DOHH2 (cell line): Measurements from ENCODE around the gene PANX2.

Experiments
- H3F3A ChIP-seq: fragments of 200-600 bp; sonication (generic), shearing (Covaris generic); 2 replicates; pipeline ENCODE4 v1.6.0; 2016; ENCODE audit warnings: antibody characterized with exemption, mild to moderate bottlenecking; ENCODE audit not compliant: control insufficient read depth, insufficient read depth
- H3K27ac ChIP-seq: fragments of 200-600 bp; sonication (generic); 2 replicates; pipeline ENCODE4 v1.5.1; 2014; ENCODE audit warnings: low read depth, mild to moderate bottlenecking, low read length, moderate library complexity
- H3K27me3 ChIP-seq: fragments of 200-600 bp; sonication (generic); 2 replicates; pipeline ENCODE4 v1.6.1; 2014; ENCODE audit warnings: mild to moderate bottlenecking, low read length, mixed read lengths; ENCODE audit not compliant: control insufficient read depth
- H3K36me3 ChIP-seq: fragments of 200-600 bp; sonication (generic); 2 replicates; pipeline ENCODE4 v1.6.1; 2014; ENCODE audit warnings: mild to moderate bottlenecking, low read length, moderate library complexity, mixed read lengths; ENCODE audit not compliant: control insufficient read depth
- H3K4me1 ChIP-seq: fragments of 200-600 bp; sonication (generic); 2 replicates; pipeline ENCODE4 v1.6.1; 2014; ENCODE audit warnings: mild to moderate bottlenecking, low read length, mixed read lengths; ENCODE audit not compliant: control insufficient read depth
- H3K4me2 ChIP-seq: fragments of 200-600 bp; sonication (generic); 2 replicates; pipeline ENCODE4 v1.6.0; 2014; ENCODE audit warnings: mild to moderate bottlenecking, low read length, moderate library complexity
- H3K4me3 ChIP-seq: fragments of 200-600 bp; sonication (generic); 2 replicates; pipeline ENCODE4 v1.5.1; 2014; ENCODE audit warnings: mild to moderate bottlenecking, low read length, mixed read lengths
- H3K79me2 ChIP-seq: fragments of 200-600 bp; sonication (generic); 2 replicates; pipeline ENCODE4 v1.6.1; 2014; ENCODE audit warnings: mild to moderate bottlenecking, low read length, mixed read lengths; ENCODE audit not compliant: control insufficient read depth
- H3K9me2 ChIP-seq: fragments of 200-600 bp; sonication (generic); replicated peaks from 2 replicates; pipeline ENCODE4 v1.6.1; 2014; ENCODE audit warnings: mild to moderate bottlenecking, low read length, mixed read lengths; ENCODE audit not compliant: control insufficient read depth
- H3K9me3 ChIP-seq: fragments of 200-600 bp; sonication (generic); 2 replicates; pipeline ENCODE4 v1.6.1; 2014; ENCODE audit warnings: antibody characterized with exemption, low read length, mixed read lengths; ENCODE audit not compliant: control insufficient read depth, insufficient read depth
- H4K20me1 ChIP-seq: fragments of 200-600 bp; sonication (generic); 2 replicates; pipeline ENCODE4 v1.6.0; 2014; ENCODE audit warnings: low read depth, mild to moderate bottlenecking, antibody characterized with exemption, low read length, moderate library complexity; ENCODE audit not compliant: control insufficient read depth, insufficient read depth
- EZH2phosphoT487 ChIP-seq: fragments of 200-600 bp; sonication (generic); IDR thresholded peaks from 2 replicates; pipeline ENCODE4 v1.6.1; 2017; ENCODE audit warnings: borderline replicate concordance, mild to moderate bottlenecking, antibody characterized with exemption, low read length, moderate library complexity, mixed read lengths
- TF ChIP-seq, protein P1 (sequence below): fragments of 200-600 bp; sonication (generic); IDR thresholded peaks from one replicate; pipeline ENCODE4 v1.5.1; 2014; ENCODE audit warnings: antibody characterized with exemption, mild to moderate bottlenecking, low read depth, low read length; ENCODE audit not compliant: poor library complexity, severe bottlenecking

The PANX2 gene

DNA sequence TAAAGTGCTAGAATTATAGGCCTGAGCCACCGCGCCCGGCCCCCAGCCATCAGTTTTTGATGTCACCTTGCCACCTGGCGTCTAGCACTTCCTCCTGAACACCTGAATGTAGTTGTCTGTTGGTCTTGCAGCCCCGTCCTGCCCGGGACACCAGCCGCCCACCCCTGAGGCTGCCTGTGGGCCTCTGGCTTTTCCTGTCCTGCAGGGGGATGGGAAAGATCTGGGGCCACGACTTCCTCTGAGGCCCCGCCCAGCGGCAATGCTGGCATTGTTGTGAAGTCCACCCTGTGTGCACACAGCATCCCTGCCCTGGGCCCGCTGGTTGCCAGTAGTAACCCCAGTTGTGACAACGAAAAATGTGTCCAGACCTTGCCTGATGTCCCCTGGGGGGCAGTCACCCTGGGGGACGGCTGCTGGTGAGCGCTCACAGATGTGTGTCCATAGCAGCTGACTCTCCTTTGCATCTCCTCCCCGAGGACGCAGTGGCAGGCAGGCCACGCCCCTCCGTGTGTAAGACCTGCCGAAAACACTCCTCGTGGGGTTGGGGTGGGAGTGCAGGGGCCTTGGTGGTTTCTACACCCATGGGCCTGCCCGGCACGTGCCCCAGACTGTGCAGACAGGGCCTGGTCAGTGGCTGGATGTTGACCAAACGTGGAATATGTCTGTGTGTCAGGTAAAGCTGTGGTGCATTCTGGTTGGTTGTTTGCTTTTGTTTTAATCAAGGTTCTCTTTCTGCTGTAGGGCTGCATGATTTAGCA lies 37.0 kb downstream of the PANX2 start:
- no peak overlapping the region for H3K4me3 ChIP-seq
- H4K20me1 ChIP-seq = peaks cover 20% of the 10 kb centered on the region; the same call in 1 of the 2 replicates
- peaks cover 8% of the 10 kb centered on the region for H3F3A ChIP-seq
- H3K4me1 ChIP-seq = peaks cover 48% of the 10 kb centered on the region
- peaks cover 87% of the 10 kb centered on the region for H3K79me2 ChIP-seq
- no peaks in the 10 kb centered on the region for H3K9me3 ChIP-seq
- H3K9me2 ChIP-seq = no peaks in the 10 kb centered on the region
- H3K27ac ChIP-seq = peak overlapping the region; percentile 29
- no peak for TF ChIP-seq EZH2phosphoT487
- TF ChIP-seq, protein P1, sequence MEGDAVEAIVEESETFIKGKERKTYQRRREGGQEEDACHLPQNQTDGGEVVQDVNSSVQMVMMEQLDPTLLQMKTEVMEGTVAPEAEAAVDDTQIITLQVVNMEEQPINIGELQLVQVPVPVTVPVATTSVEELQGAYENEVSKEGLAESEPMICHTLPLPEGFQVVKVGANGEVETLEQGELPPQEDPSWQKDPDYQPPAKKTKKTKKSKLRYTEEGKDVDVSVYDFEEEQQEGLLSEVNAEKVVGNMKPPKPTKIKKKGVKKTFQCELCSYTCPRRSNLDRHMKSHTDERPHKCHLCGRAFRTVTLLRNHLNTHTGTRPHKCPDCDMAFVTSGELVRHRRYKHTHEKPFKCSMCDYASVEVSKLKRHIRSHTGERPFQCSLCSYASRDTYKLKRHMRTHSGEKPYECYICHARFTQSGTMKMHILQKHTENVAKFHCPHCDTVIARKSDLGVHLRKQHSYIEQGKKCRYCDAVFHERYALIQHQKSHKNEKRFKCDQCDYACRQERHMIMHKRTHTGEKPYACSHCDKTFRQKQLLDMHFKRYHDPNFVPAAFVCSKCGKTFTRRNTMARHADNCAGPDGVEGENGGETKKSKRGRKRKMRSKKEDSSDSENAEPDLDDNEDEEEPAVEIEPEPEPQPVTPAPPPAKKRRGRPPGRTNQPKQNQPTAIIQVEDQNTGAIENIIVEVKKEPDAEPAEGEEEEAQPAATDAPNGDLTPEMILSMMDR = no peak
- H3K27me3 ChIP-seq = no peaks in the 10 kb centered on the region
- H3K4me2 ChIP-seq = no peak overlapping the region
- H3K36me3 ChIP-seq = peaks cover 93% of the 10 kb centered on the region

DNA sequence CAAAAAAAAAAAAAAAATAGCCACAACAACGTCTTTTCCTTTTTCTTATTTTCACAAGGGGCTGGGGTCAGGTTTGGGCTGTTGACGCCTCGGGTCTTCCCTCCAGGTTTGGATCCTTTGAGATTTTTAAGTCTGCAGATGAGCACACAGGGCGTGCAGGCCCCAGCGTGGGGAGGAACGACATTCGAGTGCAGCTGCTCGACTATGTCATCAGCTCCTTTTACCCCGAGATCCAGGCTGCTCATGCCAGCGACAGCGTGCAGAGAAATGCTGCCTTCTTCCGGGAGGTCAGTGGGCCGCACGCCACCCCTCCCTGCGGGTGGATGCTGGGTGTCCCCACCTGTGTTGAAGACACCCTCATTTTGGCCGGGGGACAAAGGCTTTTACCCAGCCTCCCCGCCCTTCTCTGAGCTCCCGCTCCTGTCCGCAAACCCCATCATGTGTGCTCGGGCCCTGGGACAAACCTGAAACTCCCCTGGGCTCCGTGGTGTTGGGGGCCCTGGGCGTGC lies 38.0 kb downstream of the PANX2 start:
- Histone ChIP-seq H3K4me3 (no peak overlapping the region), H3K27me3 (no peaks in the 10 kb centered on the region), H3K36me3 (peaks cover 93% of the 10 kb centered on the region), H3F3A (peaks cover 8% of the 10 kb centered on the region), H3K27ac (no peak overlapping the region), H3K79me2 (peaks cover 87% of the 10 kb centered on the region), H3K4me1 (peaks cover 39% of the 10 kb centered on the region), H4K20me1 (peaks cover 20% of the 10 kb centered on the region; the same call in 1 of the 2 replicates), H3K9me2 (no peaks in the 10 kb centered on the region), H3K4me2 (no peak overlapping the region), H3K9me3 (no peaks in the 10 kb centered on the region)
- TF ChIP-seq, protein P1 = no peak
- TF ChIP-seq EZH2phosphoT487 = no peak

DNA sequence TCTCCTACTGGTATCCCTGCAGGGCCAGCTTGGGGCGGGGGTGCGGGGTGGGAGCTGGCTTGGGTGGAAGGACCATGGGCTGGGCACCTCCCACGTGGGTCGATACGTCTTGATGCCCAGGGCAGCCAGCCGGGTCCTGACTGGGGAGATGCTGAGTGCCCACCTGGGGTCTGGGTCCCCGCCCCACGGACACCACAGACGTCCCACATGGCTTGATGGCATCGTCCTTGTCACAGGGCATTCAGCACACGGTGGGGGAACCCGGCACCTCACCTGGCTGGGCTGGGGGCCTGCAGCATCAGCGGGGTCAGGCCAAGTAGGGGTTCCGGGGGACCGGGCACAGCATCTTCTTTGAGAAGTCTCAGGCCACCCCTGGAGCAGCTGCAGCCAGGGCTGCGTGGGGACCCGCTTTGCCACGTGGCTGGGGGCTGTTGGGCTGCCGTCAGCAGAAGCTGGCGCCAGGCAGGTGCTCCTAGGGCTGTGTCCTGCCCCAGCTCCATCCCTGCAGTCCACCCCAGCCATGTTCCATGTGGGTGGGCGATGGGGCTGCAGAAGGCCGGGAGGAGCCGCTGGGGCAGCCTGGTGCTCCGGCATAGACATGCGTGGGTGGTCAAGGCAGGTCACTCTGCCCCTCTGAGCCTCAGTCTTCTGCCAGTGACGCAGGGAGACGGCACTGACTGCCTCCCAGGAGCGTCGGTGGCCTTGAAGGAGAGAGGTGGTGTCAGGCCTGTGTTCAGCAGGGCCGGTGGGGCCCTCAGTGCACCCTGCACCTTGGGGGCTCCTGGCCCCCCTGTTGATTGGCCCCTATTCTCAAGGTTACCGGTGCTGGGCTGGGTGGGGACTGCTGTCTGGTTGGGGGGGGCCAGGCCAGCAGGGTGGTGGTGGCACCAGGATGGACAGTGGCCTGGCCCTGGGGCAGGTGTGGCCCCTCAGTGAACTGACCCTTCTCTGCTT lies 38.7 kb downstream of the PANX2 start:
- Histone ChIP-seq H3K4me3 (no peak overlapping the region), H3K9me3 (no peaks in the 10 kb centered on the region), H3K79me2 (peaks cover 87% of the 10 kb centered on the region), H4K20me1 (peaks cover 20% of the 10 kb centered on the region; the same call in 1 of the 2 replicates), H3K4me2 (no peak overlapping the region), H3K27me3 (no peaks in the 10 kb centered on the region), H3K27ac (no peak overlapping the region), H3F3A (peaks cover 8% of the 10 kb centered on the region), H3K9me2 (no peaks in the 10 kb centered on the region), H3K36me3 (peaks cover 92% of the 10 kb centered on the region), H3K4me1 (peaks cover 33% of the 10 kb centered on the region)
- TF ChIP-seq EZH2phosphoT487 = no peak
- TF ChIP-seq, protein P1 = no peak
